Measurements from ENCODE around the gene NEURL3. TPM values are rescaled to one million over a fixed set of nuclear protein-coding genes. Genes with fewer than 3 reads are reported as not detected.
A peak's percentile ranks its signal among the peaks of the same experiment; 100 is the strongest.

NEURL3 gene
- total and polyA plus RNA-seq, 2 donors (not counting 3 experiments of a cell fraction or from before 2014, with no cell fraction given): not detected

DNA sequence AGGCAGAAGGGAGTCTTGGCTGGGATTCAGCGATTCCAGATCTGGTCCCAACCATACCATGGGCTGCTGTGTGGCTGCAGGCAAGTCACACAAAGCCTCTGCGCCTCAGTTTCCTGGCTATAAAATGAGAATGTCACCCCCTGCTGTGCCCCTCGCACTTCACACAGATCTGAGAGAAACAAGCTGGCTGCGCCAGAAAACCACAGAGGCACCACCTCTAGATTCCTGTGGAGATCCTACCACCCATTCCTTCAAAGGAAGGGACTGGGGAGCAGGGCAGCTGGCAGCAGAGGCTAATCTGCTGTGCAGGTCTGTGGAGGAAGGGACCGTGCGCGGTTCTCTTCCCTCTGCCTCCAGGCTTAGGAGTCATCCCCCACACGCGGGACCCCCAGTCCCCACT, 19.8 kb downstream of the NEURL3 start:
- BruUV-seq (replicated peaks): TSS peak; percentile 43
- peak overlapping the region; percentile 96 for H2AFZ ChIP-seq (ENCODE audit: low read depth, low read length)
- H3K79me2 ChIP-seq (ENCODE audit: control insufficient read depth, insufficient read depth, low read length): no peaks in the 10 kb centered on the region
- H3K9me1 ChIP-seq (replicated peaks; ENCODE audit: control insufficient read depth, extremely low read depth, insufficient read depth, low read length): no peaks in the 10 kb centered on the region
- H3K27me3 ChIP-seq (ENCODE audit: control insufficient read depth in 2 of 2, insufficient read depth in 2 of 2, low read length in 2 of 2): peaks cover 0 to 5% of the 10 kb centered on the region in 2 experiments
- intact Hi-C loops (cut with micrococcal nuclease): no loop called here
- H3K4me1 ChIP-seq (ENCODE audit: control insufficient read depth, extremely low read depth, insufficient read depth, low read length): peaks cover 6% of the 10 kb centered on the region
- FAIRE-seq (no peak), DNase-seq (ENCODE audit: low read depth, low spot score) (no peak)
- no peaks in the 10 kb centered on the region for H3K9me3 ChIP-seq (replicated peaks; ENCODE audit: control insufficient read depth, insufficient read depth, low read length)
- no peaks in the 10 kb centered on the region for H3K36me3 ChIP-seq (ENCODE audit: control insufficient read depth in 2 of 2, extremely low read depth in 1 of 2, insufficient read depth in 2 of 2, low read length in 2 of 2)
- no peaks in the 10 kb centered on the region for H4K20me1 ChIP-seq (replicated peaks; ENCODE audit: control insufficient read depth, extremely low read depth, insufficient read depth, low read length)
- ChIA-PET POLR2A (no interaction called here), CTCF (interaction anchor here (1.6 kb wide), 1 partner anchor 9 kb away, joined by 4 read pairs; no protein-coding TSS in a partner anchor)
- dilution Hi-C loops (cut with MboI; ENCODE audit: extremely low pct_ligation_motif_present, low sequenced_read_pairs): no loop called here
- H3K4me3 ChIP-seq (replicated peaks in 1 of 3; ENCODE audit: insufficient read depth in 1 of 3, low read depth in 1 of 3, low read length in 3 of 3): no peak overlapping the region
- no peak for TF ChIP-seq EZH2 (IDR thresholded peaks at IDR 0.05; ENCODE audit: borderline replicate concordance, low read depth, low read length, severe bottlenecking)
- TF ChIP-seq, protein P1, sequence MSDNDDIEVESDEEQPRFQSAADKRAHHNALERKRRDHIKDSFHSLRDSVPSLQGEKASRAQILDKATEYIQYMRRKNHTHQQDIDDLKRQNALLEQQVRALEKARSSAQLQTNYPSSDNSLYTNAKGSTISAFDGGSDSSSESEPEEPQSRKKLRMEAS (IDR thresholded peaks at IDR 0.05; ENCODE audit: insufficient read depth, insufficient read length): no peak
- TF ChIP-seq, protein P2, sequence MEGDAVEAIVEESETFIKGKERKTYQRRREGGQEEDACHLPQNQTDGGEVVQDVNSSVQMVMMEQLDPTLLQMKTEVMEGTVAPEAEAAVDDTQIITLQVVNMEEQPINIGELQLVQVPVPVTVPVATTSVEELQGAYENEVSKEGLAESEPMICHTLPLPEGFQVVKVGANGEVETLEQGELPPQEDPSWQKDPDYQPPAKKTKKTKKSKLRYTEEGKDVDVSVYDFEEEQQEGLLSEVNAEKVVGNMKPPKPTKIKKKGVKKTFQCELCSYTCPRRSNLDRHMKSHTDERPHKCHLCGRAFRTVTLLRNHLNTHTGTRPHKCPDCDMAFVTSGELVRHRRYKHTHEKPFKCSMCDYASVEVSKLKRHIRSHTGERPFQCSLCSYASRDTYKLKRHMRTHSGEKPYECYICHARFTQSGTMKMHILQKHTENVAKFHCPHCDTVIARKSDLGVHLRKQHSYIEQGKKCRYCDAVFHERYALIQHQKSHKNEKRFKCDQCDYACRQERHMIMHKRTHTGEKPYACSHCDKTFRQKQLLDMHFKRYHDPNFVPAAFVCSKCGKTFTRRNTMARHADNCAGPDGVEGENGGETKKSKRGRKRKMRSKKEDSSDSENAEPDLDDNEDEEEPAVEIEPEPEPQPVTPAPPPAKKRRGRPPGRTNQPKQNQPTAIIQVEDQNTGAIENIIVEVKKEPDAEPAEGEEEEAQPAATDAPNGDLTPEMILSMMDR (IDR thresholded peaks at IDR 0.05; ENCODE audit: extremely low read depth in 1 of 2, insufficient read depth in 1 of 2, low read depth in 1 of 2, low read length in 2 of 2): no peak
- no peak for TF ChIP-seq MYC (IDR thresholded peaks at IDR 0.05; ENCODE audit: low read depth, low read length)
- TF ChIP-seq JUN (IDR thresholded peaks at IDR 0.05; ENCODE audit: borderline replicate concordance, insufficient read depth, insufficient read length, low read depth): no peak
- no peak for TF ChIP-seq POLR2AphosphoS5 (IDR thresholded peaks at IDR 0.05; ENCODE audit: insufficient read depth, low read depth, low read length)
- TF ChIP-seq GATA2 (IDR thresholded peaks at IDR 0.05; ENCODE audit: insufficient read depth, insufficient read length, low read depth, low read length): no peak
- H3K4me2 ChIP-seq (ENCODE audit: insufficient read depth, low read length): no peak overlapping the region
- H3K9ac ChIP-seq (replicated peaks; ENCODE audit: extremely low read depth, insufficient read depth, low read length): no peak overlapping the region
- no peak overlapping the region for H3K27ac ChIP-seq (ENCODE audit: insufficient read depth, low read depth, low read length)

Data from endothelial cell of umbilical vein (primary cell).